Femur (tissue), 1 donor: Measurements from ENCODE around the gene CSRP1.
A peak's percentile ranks its signal among the peaks of the same experiment; 100 is the strongest.
"Not testable (repeated sequence)": the region's sequence is repeated elsewhere in the genome, so short reads cannot be mapped to it uniquely, and the experiment has no call there.

Source experiments
- DNase-seq: peaks from one replicate; pipeline ENCODE4 v3.0.0-alpha.2; 2017

The CSRP1 gene

DNA sequence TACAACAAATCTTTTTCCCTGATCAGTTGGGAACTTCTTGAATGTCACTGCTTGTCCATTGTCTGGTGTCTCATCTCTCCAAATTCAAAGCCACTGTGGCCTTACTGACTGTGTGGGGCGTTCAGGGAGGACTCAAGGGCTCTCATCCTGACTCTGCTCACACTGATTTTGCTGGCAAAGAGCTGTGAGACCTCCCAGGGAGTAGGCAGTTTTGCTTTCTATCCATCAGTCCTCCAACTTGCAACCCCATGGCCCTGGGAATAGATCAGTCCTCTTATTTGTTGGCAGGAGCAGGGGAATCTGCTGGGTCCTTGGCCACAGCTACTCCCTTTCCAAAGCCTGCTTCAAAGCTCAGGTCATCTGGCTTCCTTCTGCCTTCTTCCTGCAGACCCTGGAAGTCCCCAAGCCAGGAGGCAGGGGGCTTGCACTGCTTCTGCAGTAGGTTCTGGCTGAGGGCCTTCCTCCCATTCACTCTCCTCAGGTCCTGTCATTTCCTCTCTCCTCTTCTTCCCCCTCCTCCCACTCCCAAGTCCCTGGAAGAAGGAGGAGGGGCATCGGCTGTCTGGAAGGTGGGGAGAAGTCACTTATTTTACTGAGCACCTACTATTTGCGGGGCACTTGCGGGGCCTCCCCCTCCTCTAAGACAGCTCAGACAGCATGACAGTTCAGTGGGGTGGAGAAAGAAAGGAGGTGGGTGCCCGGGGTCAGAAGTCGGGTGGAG is 31.1 kb upstream of the CSRP1 start:
- no peak for DNase-seq

DNA sequence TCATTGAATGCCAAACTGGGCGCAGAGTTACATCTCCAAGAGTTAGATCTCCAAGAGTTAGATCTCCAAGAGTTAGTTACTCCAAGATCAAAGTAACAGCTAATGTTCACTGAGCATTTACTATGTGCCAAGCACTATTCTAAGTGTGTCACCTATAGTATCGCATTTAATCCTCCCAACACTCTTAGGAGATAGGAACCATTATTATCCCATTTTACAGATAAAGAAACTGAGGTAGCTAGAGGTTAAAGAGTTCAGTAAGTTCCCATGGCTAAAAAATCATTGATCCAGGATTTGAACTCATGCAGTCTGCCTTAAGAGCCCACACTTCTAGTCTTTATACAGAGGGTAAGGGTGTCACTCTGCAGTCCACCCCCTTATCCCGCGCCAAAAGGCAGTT is 30.5 kb upstream of the CSRP1 start:
- DNase-seq, result no peak

DNA sequence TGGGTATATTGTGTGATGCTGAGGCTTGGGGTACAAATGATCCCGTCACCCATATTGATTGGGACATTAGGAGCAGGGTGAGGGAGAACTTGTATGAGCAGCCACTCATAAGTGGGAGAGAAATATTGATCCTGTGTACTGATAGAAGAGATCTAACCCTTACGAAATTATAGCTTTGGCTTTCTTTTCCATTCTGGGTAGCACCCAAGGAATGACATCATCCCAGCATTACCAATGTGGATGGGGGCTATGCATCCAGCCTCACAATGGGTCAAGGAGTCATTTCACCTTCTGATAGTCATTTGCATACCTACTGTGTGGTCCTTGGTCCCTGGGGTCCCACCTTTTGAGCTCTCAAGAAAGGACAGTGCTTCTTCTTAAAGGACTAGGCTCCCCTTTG is 30.1 kb upstream of the CSRP1 start:
- no peak for DNase-seq

DNA sequence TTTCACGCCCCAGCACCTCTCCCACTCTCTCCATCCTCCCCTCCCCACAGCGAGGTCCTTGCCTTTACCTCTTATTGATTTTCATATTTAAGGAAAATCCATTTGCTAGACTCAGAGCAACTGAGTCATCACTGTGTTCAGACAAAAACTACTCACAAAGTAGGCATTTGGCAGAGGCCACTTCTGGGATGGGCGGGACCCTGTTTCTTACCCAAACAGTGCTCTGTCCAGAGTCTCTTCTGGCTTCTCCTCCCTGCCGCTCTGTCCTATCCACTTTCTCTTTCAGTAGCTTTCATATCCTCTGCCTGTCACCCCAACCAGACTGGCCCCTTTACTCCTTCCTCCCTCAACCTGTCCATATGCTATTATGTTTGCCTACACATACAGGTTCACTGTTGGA is 29.6 kb upstream of the CSRP1 start:
- DNase-seq, result no peak

- no peak for DNase-seq
These were observed 29.0 kb upstream of the CSRP1 start for GRCh38 chr1:201535919-201536245.

DNA sequence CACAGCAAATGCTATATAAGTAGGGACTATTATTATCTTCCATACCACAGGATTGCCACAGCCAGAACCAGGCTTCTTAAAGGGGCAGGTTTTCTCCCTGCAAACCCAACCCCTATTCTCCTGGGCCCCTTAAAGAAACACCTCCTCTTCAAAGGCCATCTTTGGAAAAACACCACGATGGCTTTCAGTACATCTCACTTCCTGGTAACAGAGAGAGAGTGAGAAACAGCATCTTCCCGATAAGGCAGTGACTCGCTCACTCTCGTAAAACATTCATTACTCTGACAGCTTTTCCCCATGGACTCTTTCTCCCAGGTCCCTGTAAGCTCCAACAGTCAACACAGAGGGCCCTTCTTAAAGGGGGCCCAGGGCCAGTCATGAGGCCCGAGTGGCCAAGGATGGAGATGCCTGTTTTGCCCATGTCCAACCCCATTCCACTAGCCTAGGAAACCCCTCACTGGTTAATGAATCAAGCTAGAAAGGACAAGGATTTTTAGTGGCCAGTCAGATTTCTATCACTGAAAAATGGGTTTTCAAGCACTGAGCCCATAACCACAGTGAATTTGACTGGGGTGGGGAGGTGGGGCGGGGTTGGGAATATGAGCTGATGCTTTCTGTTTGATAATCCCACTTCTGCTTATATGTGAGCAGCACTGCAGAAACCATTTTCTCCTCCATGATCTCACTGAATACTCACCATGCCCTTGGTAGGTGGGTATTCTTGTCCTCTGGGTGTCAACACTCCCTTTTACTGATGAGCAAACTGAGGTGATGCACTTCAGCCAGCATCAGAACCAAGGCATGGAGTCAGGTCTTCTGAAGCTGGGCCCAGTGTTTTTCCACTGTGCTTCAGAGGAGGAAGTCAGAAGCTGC is 28.4 kb upstream of the CSRP1 start:
- DNase-seq, result no peak

DNA sequence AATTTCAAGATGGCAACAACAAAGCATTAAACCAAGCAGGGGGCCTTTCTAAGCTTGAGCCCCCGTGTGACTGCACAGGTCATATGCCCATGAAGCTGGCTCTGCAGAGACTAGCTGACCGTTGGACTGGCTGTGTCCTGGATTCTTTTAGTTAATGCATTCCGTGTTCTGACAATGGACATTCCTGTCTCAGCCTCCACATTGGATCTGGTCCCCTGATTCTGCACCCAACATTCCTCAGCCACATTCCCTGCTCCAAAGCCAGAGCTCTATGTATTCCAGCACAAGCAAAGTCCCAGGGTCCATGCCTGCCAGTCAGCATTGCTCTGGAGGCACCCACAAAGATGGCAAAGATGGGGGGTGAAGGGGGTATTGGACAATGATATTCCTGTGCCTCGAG is 26.9 kb upstream of the CSRP1 start:
- DNase-seq, result peak; percentile 25

DNA sequence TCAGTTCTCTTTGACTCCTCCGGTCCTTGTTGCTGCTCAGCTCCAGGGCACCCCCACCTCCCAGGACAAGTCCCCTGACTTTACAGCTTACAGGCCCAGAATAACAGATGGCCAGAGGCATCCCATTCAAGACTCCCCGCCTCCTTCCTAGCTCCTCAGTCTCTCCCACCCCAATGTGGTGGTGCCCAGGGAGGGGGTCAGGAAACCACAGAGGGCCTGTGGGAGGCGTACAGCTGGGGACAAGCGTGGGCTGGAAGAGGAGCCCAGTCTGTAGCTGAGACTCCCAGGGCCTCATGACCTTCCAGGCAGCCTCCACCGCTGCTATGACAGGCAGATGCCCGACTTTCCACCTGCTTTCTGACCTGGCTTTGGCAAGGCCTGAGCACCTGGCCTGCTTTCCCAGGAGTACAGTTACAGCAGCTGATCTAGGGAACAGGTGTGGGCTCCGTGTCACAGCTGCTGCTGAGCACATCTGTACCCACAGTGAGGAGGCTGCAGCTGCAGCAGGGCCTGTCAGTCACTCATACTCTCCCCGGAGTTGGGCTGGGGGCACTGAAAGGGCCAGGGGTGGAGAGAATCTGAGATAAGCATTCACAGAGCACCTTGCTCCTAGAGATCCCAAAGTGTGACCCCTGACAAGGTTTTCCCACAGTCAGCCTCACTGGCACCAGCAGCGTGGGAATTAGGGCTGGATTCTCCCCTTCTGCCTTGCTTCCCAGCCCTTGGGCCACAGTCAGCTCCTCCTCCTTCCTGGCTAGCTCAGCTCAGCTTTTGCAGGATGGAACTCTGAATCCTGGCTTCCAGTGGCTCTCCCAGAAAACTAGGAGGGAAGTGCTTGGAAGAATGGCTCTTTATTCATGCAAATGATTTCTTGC is 24.9 kb upstream of the CSRP1 start:
- DNase-seq, result peak; percentile 85

DNA sequence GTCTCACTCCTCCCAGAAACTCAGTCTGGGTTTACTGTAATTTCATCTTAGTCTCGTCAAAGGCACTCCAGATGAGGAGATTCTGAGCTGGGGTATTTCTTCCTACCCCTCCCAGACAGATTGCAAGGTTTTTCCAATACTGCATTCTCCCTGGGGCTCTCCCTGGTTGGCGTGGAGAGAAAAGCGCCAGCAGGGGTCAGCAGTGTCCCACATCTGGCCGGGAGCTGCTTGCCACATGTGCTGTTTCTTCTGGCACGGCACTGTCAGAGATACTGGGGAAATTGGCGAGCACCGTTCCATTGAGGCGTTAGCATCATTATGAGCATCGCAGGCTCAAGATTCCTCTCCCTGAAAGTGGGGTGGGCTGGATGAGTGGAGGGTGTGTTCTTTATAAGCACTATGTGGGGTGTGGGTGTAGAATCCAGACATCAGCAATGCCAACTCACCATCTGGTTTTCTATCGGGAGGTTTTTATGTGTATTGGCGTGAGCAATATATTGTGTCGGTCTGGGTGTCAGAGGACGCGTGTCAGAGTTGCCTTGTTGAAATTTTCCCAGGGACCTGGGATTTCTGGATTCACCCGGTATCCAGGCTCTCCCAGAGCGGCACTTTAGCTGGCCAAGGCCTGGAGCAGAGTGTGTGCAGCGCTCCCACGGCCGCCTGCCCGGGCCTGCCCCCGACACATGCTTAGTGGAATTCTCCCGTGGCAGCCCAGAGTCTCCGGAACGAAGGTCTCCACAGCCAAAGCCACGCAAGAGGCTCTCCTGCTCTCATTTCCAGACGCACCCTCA is 24.0 kb upstream of the CSRP1 start:
- DNase-seq, result peak; percentile 95

GRCh38 chr1:201528631-201529252 is 21.8 kb upstream of the CSRP1 start:
- DNase-seq, result peak; percentile 13

DNA sequence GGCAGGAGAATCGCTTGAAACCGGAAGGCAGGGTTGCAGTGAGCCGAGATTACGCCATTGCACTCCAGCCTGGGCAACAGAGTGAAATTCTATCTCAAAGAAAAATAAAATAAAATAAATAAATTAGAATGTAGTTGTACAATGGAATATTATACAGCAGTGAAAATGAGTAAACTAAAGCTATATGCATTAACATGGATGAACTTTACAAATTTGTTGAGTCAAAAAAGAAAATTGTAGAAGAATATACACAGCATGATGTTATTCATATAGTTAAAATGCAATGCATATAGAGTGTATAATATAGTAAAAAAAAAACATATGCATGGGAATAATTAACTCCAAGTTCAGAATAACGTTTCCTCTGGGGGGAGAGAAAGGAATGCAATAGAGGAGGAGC is 21.0 kb upstream of the CSRP1 start:
- no peak for DNase-seq

DNA sequence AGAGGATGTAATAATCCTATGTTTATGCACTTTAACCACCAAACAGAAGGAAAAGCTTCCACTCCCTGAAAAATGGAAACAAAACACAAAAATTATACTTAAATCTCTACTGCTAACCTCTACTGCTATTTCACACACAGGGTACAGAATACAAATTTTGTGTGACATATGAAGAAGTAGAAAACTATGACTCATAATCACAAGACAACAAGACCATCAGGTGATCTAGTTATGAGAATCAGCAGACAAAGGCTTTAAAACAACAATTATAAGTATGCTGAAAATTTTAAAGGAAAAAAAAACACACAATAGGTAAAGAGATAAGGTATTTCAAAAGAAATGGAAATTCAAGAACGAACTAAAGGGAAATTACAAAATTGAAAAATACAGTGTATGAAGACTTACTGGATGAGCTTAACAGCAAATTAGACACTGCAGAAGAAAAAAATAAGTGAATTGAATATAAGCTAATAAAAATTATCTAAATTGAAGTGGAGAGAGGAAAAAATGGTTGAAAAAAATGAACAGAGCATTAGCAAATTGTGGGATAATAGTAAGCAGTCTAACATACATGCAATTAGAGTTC is 18.4 kb upstream of the CSRP1 start:
- no peak for DNase-seq

GRCh38 chr1:201520046-201520575 is 13.2 kb upstream of the CSRP1 start:
- DNase-seq, result not testable (repeated sequence)

- DNase-seq, result no peak
These were observed 11.1 kb upstream of the CSRP1 start for GRCh38 chr1:201518071-201518470.

DNA sequence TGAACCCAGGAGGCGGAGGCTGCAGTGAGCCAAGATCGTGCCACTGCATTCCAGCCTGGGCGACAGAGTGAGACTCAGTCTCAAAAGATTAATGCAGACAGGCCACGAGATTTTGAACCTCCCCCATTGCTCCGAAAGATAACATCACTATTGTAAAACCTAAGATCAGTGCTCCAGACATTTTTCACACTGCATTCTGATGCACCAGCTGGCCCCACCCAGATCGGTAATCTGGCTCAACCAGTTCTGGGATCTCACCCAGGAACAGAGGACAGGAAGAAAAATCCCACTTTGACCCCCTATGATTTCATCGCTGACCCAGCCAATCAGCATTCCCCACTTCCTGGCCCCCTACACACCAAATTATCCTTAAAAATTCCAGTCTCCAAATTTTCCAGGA is 10.7 kb upstream of the CSRP1 start:
- DNase-seq, result no peak

DNA sequence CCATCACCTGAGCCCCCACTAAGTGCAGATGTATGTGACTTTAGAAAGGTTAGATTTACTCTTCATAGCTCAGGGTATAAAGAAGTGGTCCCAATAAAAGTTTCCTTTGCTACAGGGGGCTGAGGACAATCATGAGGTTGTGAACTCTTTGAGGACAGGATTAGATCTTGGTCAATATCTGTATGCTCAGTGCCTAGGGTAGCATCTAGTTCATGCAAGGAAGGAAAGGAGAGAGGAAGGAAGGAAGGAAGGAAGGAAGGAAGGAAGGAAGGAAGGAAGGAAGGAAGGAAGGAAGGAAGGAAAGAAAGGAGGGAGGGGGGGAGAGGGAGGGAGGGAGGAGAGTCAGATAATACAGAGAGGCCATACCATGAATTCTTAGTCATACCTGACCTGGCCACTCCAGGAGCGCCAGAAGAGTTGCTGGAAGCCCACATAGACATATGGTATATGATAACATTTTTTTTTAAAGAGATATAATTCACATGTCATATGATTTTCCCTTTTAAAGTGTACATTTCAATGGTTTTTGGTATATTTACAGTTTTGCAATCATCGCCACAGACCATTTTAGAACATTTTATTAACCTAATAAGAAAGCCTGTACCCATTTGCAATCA is 9.7 kb upstream of the CSRP1 start:
- DNase-seq, result no peak

- DNase-seq, result no peak
These were observed 9.0 kb upstream of the CSRP1 start for GRCh38 chr1:201515895-201516294.

GRCh38 chr1:201515062-201515750 is 8.3 kb upstream of the CSRP1 start:
- DNase-seq, result no peak

- no peak for DNase-seq
These were observed 7.5 kb upstream of the CSRP1 start for GRCh38 chr1:201514466-201514865.

GRCh38 chr1:201513498-201514243 is 6.7 kb upstream of the CSRP1 start:
- no peak for DNase-seq
